A549 treated with DMSO at 1 μM for 4 hours (cell line): ENCODE measurements around the gene UPF3B. TPM values are rescaled to one million over a fixed set of nuclear protein-coding genes. Genes with fewer than 3 reads are reported as not detected.

Source experiments
- total RNA-seq: library from RNA; stranded (reverse); fragments of 200-300 nt; extraction: Qiagen RNA extraction; gene quantifications from 5 replicates; pipeline ENCODE4 v1.2.3, GENCODE V29; 2022; ENCODE audit warnings: low read depth

UPF3B gene
- total RNA-seq = 19.3 to 22.4 TPM (median 20.9 TPM) in 5 replicates

GRCh38 chrX:119852382-119853353 is at the start of gene UPF3B:
UPF3B (minus strand) TSS chrX:119852963; CDS start chrX:119852928, 35 bp downstream.

GRCh38 chrX:119895843-119896326 is 43.1 kb upstream of the UPF3B start, which contains the start of gene AKAP14:
AKAP14 (plus strand) TSS chrX:119895893; CDS start chrX:119903224, 7,331 bp downstream.

GRCh38 chrX:119871599-119872395 is 19.0 kb upstream of the UPF3B start, which contains the start of the genes NDUFA1 and RNF113A:
NDUFA1 (plus strand) TSS chrX:119871832; CDS start chrX:119871912, 80 bp downstream.
RNF113A (minus strand) TSS chrX:119871733; CDS start chrX:119871613, 120 bp downstream.

GRCh38 chrX:119791437-119792231 is 61.1 kb downstream of the UPF3B start, which contains the start of gene RPL39:
RPL39 (minus strand) TSS chrX:119791630; CDS start chrX:119791576, 54 bp downstream.

Other genes with a start within 250 kb of the UPF3B start
- gene NKRF, start 246.5 kb downstream of the UPF3B start, total RNA-seq = 18.1 to 21.4 TPM (median 19.6 TPM) in 5 replicates
- 9.6 to 12.2 TPM (median 10.4 TPM) in 5 replicates for gene SEPTIN6, start 159.8 kb downstream of the UPF3B start, total RNA-seq
- gene SOWAHD, start 94.4 kb downstream of the UPF3B start, total RNA-seq = 0.09 to 0.14 TPM (median 0.10 TPM) in 4 of 5 replicates, not detected in the other
- 3,241 to 5,158 TPM (median 3,698 TPM) in 5 replicates for gene RPL39, start 61.3 kb downstream of the UPF3B start, total RNA-seq
- gene RNF113A, start 18.8 kb upstream of the UPF3B start, total RNA-seq = 27.9 to 31.5 TPM (median 30.4 TPM) in 5 replicates
- 226 to 314 TPM (median 239 TPM) in 5 replicates for gene NDUFA1, start 18.9 kb upstream of the UPF3B start, total RNA-seq
- not detected in 5 replicates for gene AKAP14, start 42.9 kb upstream of the UPF3B start, total RNA-seq
- gene NKAP, start 90.8 kb upstream of the UPF3B start, total RNA-seq = 5.8 to 9.5 TPM (median 8.0 TPM) in 5 replicates
- not detected in 5 replicates for gene RHOXF2B, start 224.7 kb upstream of the UPF3B start, total RNA-seq